Fibroblast of lung (primary cell): ENCODE measurements around the gene HOXA11. TPM values are rescaled to one million over a fixed set of nuclear protein-coding genes. Genes with fewer than 3 reads are reported as not detected.

Experiments
- DNase-seq, 2 donors: peaks; one replicate each; pipeline versions ENCODE4 v3.0.0 to v3.0.0-alpha.2; 2010; ENCODE audit warnings: low read depth in 2 of 2
- H2AFZ ChIP-seq: 2 replicates; pipeline ENCODE4 v1.5.1; 2012; ENCODE audit warnings: low read length, control low read depth, inconsistent platforms
- H3K27ac ChIP-seq: 2 replicates; pipeline ENCODE4 v1.5.1; 2011; ENCODE audit warnings: low read length, control low read depth; ENCODE audit not compliant: insufficient read depth
- H3K27me3 ChIP-seq: 2 replicates; pipeline ENCODE4 v1.5.1; 2011; ENCODE audit warnings: mild to moderate bottlenecking, low read length; ENCODE audit not compliant: control insufficient read depth, insufficient read depth
- H3K36me3 ChIP-seq: 2 replicates; pipeline ENCODE4 v1.5.1; 2011; ENCODE audit warnings: low read length; ENCODE audit not compliant: control insufficient read depth, insufficient read depth
- H3K4me1 ChIP-seq: 2 replicates; pipeline ENCODE4 v1.5.1; 2011; ENCODE audit warnings: low read length; ENCODE audit not compliant: control insufficient read depth, insufficient read depth; ENCODE audit errors: extremely low read depth
- H3K4me2 ChIP-seq: 2 replicates; pipeline ENCODE4 v1.5.1; 2011; ENCODE audit warnings: low read length, control low read depth; ENCODE audit not compliant: insufficient read depth; ENCODE audit errors: extremely low read depth
- H3K4me3 ChIP-seq, 4 experiments: fragments of 200-600 bp in 1 of 4; sonication (generic) in 1 of 4; replicated peaks in 1 of 4; 2 replicates each; pipeline ENCODE4 v1.5.1; 2011 to 2016; ENCODE audit warnings: low read length in 4 of 4, low read depth in 3 of 4, mild to moderate bottlenecking in 3 of 4, control low read depth in 2 of 4, inconsistent platforms in 1 of 4, mixed read lengths in 1 of 4; ENCODE audit not compliant: insufficient read depth in 1 of 4; ENCODE audit errors: control extremely low read depth in 1 of 4
- H3K79me2 ChIP-seq: 2 replicates; pipeline ENCODE4 v1.5.1; 2012; ENCODE audit warnings: mild to moderate bottlenecking, low read length, inconsistent platforms; ENCODE audit not compliant: control insufficient read depth, insufficient read depth
- H3K9ac ChIP-seq: 2 replicates; pipeline ENCODE4 v1.5.1; 2011; ENCODE audit warnings: mild to moderate bottlenecking, low read length, control low read depth; ENCODE audit not compliant: insufficient read depth
- H3K9me3 ChIP-seq: 2 replicates; pipeline ENCODE4 v1.5.1; 2012; ENCODE audit warnings: low read depth, low read length; ENCODE audit not compliant: control insufficient read depth, insufficient read depth
- H4K20me1 ChIP-seq: 2 replicates; pipeline ENCODE4 v1.5.1; 2011; ENCODE audit warnings: low read length; ENCODE audit not compliant: control insufficient read depth, insufficient read depth; ENCODE audit errors: extremely low read depth
- EZH2 ChIP-seq: IDR thresholded peaks from 2 replicates; pipeline ENCODE4 v1.5.1; 2012; ENCODE audit warnings: low read length, control low read depth, mild to moderate bottlenecking; ENCODE audit errors: missing control alignments
- polyA plus RNA-seq, 2 donors: library from polyadenylated mRNA; depleted of rRNA in 1 of 2; stranded (reverse) in 1 of 2; unstranded in 1 of 2; fragments of >200 nt; gene quantifications; 2 replicates each; pipeline ENCODE4 v1.2.1, GENCODE V29; 2011 to 2012; ENCODE audit warnings: missing spikeins in 1 of 2
- total RNA-seq: library from RNA; depleted of rRNA; stranded (reverse); fragments of >200 nt; gene quantifications from 2 replicates; pipeline ENCODE4 v1.2.1, GENCODE V29; 2014
- TF ChIP-seq, protein P1 (sequence below), 2 donors: IDR thresholded peaks in 1 of 2; conservative IDR thresholded peaks in 1 of 2; 1 replicate in 1 of 2; 2 replicates in 1 of 2; pipeline ENCODE4 v1.5.1; 2011 to 2012; ENCODE audit warnings: low read length in 2 of 2, control low read depth in 1 of 2, inconsistent platforms in 1 of 2, low read depth in 1 of 2, mild to moderate bottlenecking in 1 of 2

The HOXA11 gene
- total and polyA plus RNA-seq, 2 donors (not counting 1 experiment from before 2014, with no cell fraction given) = 0.18 TPM; not detected in 1

GRCh38 chr7:27153526-27153925 lies 31.5 kb downstream of the HOXA11 start:
- H3K4me1 ChIP-seq = peaks cover 9% of the 10 kb centered on the region
- H4K20me1 ChIP-seq = no peaks in the 10 kb centered on the region
- no peak overlapping the region for H3K4me2 ChIP-seq

GRCh38 chr7:27152816-27153442 lies 32.1 kb downstream of the HOXA11 start:
- peak overlapping the region; percentile 81 for H3K27ac ChIP-seq
- H3K9me3 ChIP-seq = no peaks in the 10 kb centered on the region
- TF ChIP-seq EZH2 = no peak
- TF ChIP-seq, protein P1, sequence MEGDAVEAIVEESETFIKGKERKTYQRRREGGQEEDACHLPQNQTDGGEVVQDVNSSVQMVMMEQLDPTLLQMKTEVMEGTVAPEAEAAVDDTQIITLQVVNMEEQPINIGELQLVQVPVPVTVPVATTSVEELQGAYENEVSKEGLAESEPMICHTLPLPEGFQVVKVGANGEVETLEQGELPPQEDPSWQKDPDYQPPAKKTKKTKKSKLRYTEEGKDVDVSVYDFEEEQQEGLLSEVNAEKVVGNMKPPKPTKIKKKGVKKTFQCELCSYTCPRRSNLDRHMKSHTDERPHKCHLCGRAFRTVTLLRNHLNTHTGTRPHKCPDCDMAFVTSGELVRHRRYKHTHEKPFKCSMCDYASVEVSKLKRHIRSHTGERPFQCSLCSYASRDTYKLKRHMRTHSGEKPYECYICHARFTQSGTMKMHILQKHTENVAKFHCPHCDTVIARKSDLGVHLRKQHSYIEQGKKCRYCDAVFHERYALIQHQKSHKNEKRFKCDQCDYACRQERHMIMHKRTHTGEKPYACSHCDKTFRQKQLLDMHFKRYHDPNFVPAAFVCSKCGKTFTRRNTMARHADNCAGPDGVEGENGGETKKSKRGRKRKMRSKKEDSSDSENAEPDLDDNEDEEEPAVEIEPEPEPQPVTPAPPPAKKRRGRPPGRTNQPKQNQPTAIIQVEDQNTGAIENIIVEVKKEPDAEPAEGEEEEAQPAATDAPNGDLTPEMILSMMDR (conservative IDR thresholded peaks at IDR 0.05 in 1 of 2, IDR thresholded peaks at IDR 0.05 in 1 of 2; ENCODE audit: low read depth in 1 of 2, low read length in 2 of 2) = no peak
- H3K4me1 ChIP-seq = peaks cover 14% of the 10 kb centered on the region
- peak overlapping the region; percentile 17 for H3K9ac ChIP-seq
- peak overlapping the region in 2 of 4 experiments; percentile 42 to 61 for H3K4me3 ChIP-seq
- H3K79me2 ChIP-seq = peaks cover 37% of the 10 kb centered on the region
- H3K27me3 ChIP-seq = no peaks in the 10 kb centered on the region
- peak overlapping the region; percentile 90 for H3K4me2 ChIP-seq
- DNase-seq = no peak
- peak overlapping the region; percentile 43 for H2AFZ ChIP-seq
- H4K20me1 ChIP-seq = no peaks in the 10 kb centered on the region
- H3K36me3 ChIP-seq = no peaks in the 10 kb centered on the region

More at GRCh38 chr7:27153526-27153925, 31.5 kb downstream of the HOXA11 start:
- H2AFZ ChIP-seq = no peak overlapping the region
- no peak overlapping the region for H3K27ac ChIP-seq
- H3K27me3 ChIP-seq = no peaks in the 10 kb centered on the region
- peaks cover 31% of the 10 kb centered on the region for H3K79me2 ChIP-seq
- H3K9me3 ChIP-seq = no peaks in the 10 kb centered on the region
- no peak for DNase-seq
- no peaks in the 10 kb centered on the region for H3K36me3 ChIP-seq
- TF ChIP-seq, protein P1 (conservative IDR thresholded peaks at IDR 0.05 in 1 of 2, IDR thresholded peaks at IDR 0.05 in 1 of 2; ENCODE audit: low read depth in 1 of 2, low read length in 2 of 2) = no peak
- TF ChIP-seq EZH2 = no peak
- no peak overlapping the region for H3K4me3 ChIP-seq
- no peak overlapping the region for H3K9ac ChIP-seq

DNA sequence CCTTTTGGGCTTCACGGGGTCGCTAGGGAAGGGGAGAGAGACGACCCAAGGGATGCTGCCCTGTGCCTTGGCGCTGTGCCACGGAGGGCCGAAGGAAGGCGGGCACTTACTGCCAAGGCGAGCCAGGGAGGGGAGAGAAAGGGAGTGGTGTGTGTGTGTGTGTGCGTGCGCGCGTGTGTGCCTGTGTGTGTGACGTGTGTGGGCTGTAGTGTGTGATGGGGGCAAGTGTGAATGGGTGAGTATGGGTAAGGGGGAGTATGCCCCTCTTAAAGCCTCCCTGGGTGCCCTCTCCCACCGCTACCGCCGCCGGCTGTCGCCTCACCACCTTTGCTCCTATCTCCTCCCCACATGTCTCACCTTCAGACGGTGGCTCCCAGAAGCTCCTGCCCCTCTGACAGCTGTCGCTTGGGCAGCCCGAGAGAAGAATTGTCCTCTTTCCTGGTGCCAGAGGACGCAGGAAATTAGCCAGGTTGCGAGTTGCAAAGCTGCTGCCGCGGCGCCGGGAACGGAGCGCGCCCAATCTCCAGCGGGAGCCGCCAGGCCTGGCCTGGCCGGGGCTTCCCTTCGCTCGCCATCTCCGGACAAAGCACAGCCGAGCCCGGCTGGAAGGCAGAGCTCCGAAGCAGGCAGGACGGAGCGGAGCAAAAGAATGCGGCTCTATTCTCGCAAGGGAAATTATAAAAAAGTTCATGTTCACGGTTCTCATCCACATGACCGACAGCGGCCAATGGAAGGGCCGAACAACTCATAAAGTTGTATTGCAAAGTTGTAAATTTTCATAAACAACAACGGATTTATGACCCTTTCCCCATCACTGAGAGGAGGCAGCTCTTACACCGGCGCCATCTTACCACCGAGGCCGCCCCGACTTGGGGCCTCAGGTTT lies 32.9 kb downstream of the HOXA11 start, which contains the start of gene HOXA3:
Gene HOXA3 (minus strand): TSS at position 653 of the 885 bp plus-strand sequence. CDS start 41,943 bp downstream, outside the sequence.
- peaks cover 17% of the 10 kb centered on the region for H3K4me1 ChIP-seq
- peak within 1 kb of the TSS; percentile 64 for H3K9ac ChIP-seq
- peak within 1 kb of the TSS; percentile 81 for H3K27ac ChIP-seq

More for the DNA sequence above, 32.9 kb downstream of the HOXA11 start, which contains the start of gene HOXA3:
- H3K79me2 ChIP-seq = peaks cover 43% of the 10 kb centered on the region
- H3K4me2 ChIP-seq = peak within 1 kb of the TSS; percentile 90
- peak in 1 of 2 donors; percentile 74 for DNase-seq
- H2AFZ ChIP-seq = peak within 1 kb of the TSS; percentile 43
- H3K27me3 ChIP-seq = no peaks in the 10 kb centered on the region
- H3K9me3 ChIP-seq = no peaks in the 10 kb centered on the region
- no peaks in the 10 kb centered on the region for H4K20me1 ChIP-seq
- H3K4me3 ChIP-seq = peak within 1 kb of the TSS; percentile 42 to 61 (median 49)
- H3K36me3 ChIP-seq = no peaks in the 10 kb centered on the region
- no peak for TF ChIP-seq EZH2
- TF ChIP-seq, protein P1 (conservative IDR thresholded peaks at IDR 0.05 in 1 of 2, IDR thresholded peaks at IDR 0.05 in 1 of 2; ENCODE audit: low read depth in 1 of 2, low read length in 2 of 2) = no peak
